Measurements from ENCODE around the gene LRMDA. TPM values are rescaled to one million over a fixed set of nuclear protein-coding genes. Genes with fewer than 3 reads are reported as not detected.
"Not testable (repeated sequence)": the region's sequence is repeated elsewhere in the genome, so short reads cannot be mapped to it uniquely, and the experiment has no call there.

LRMDA gene
- total and polyA plus RNA-seq, 2 of the 4 experiments (the other 2 are of a cell fraction): 0.07 TPM; not detected in 1

DNA sequence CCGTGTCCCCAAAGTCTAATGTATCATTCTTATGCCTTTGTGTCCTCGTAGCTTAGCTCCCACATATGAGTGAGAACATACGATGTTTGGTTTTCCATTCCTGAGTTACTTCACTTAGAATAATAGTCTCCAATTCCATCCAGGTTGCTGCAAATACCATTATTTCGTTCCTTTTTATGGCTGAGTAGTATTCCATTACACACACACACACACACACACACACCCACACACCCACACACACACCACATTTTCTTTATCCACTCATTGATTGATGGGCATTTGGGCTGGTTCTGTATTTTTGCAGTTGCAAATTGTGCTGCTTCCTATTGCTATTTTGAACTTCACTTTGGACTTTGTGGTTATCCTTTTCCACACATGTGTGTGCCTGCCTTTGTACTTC lies 189.6 kb downstream of the LRMDA start:
- H3K4me3 ChIP-seq (ENCODE audit: insufficient read depth, low read depth, low read length); BruUV-seq (replicated peaks); H3K56ac ChIP-seq (ENCODE audit: extremely low read depth, insufficient read depth, low read length); intact Hi-C loops (cut with micrococcal nuclease); H2AFZ ChIP-seq (replicated peaks; ENCODE audit: low read length, poor library complexity); H2BK120ac ChIP-seq (ENCODE audit: low read depth, low read length); H3K4me2 ChIP-seq (ENCODE audit: low read depth, low read length); H3K4me1 ChIP-seq (ENCODE audit: control insufficient read depth, insufficient read depth, low read length); H3K9me3 ChIP-seq (ENCODE audit: control insufficient read depth, insufficient read depth, low read length); ATAC-seq (ENCODE audit: low read depth); H3K18ac ChIP-seq (ENCODE audit: low read depth, low read length); H3K27ac ChIP-seq (ENCODE audit: insufficient read depth, low read length); H3K79me1 ChIP-seq (ENCODE audit: low read depth in 1 of 2, low read length in 2 of 2); H2AK9ac ChIP-seq (replicated peaks; ENCODE audit: low read depth, low read length, poor library complexity); dilution Hi-C loops (cut with HindIII; ENCODE audit: low sequenced_read_pairs, unreplicated experiment); H3K27me3 ChIP-seq (ENCODE audit: control insufficient read depth, insufficient read depth, low read length); H3K9ac ChIP-seq (ENCODE audit: low read depth, low read length); H4K8ac ChIP-seq (ENCODE audit: low read depth in 2 of 2, low read length in 2 of 2); H4K91ac ChIP-seq (ENCODE audit: insufficient read depth, low read depth, low read length); H4K5ac ChIP-seq (ENCODE audit: low read depth, low read length); H3K4ac ChIP-seq (ENCODE audit: low read depth, low read length); DNase-seq; H3K14ac ChIP-seq (replicated peaks; ENCODE audit: low read depth, low read length); H2AK5ac ChIP-seq (ENCODE audit: low read depth, low read length); H2BK5ac ChIP-seq (ENCODE audit: low read depth, low read length, poor library complexity, severe bottlenecking); H2BK20ac ChIP-seq (ENCODE audit: low read depth, low read length); CTCF ChIA-PET; H4K20me1 ChIP-seq (ENCODE audit: insufficient read depth, low read length); in situ Hi-C loops (cut with MboI; ENCODE audit: low sequenced_read_pairs); POLR2A ChIA-PET (ENCODE audit: unreplicated experiment); H3K9me1 ChIP-seq (ENCODE audit: insufficient read depth, low read length); H2BK15ac ChIP-seq (ENCODE audit: low read depth, low read length); H3K23ac ChIP-seq (ENCODE audit: low read depth, low read length); H3K36me3 ChIP-seq (ENCODE audit: control insufficient read depth, insufficient read depth, low read length): not testable (repeated sequence)
- no CpG with 5 or more reads among the region's 4 CpGs for WGBS, 2 experiments (ENCODE audit: extremely low coverage in 2 of 2, insufficient read length in 1 of 2)

Data from IMR-90 (cell line).